OCI-LY1 (cell line): ENCODE data around the gene ADTRP.

Experiments used
- H2AFZ ChIP-seq: fragments of 200-600 bp; sonication (generic), shearing (Covaris generic); 2 replicates; pipeline ENCODE4 v1.6.0; 2014; ENCODE audit warnings: antibody characterized with exemption, mild to moderate bottlenecking, low read length
- H3F3A ChIP-seq: fragments of 200-600 bp; sonication (generic), shearing (Covaris generic); 2 replicates; pipeline ENCODE4 v1.6.0; 2014; ENCODE audit warnings: mild to moderate bottlenecking, antibody characterized with exemption, low read length, moderate library complexity; ENCODE audit not compliant: insufficient read depth
- H3K27ac ChIP-seq: fragments of 200-600 bp; sonication (generic); 2 replicates; pipeline ENCODE4 v1.5.1; 2014; ENCODE audit warnings: low read length, mixed run types, mild to moderate bottlenecking, low read depth; ENCODE audit not compliant: poor library complexity, severe bottlenecking
- H3K27me3 ChIP-seq: fragments of 200-600 bp; sonication (generic); 2 replicates; pipeline ENCODE4 v1.6.0; 2014; ENCODE audit warnings: antibody characterized with exemption, mild to moderate bottlenecking, low read length, moderate library complexity; ENCODE audit not compliant: insufficient read depth
- H3K36me3 ChIP-seq: fragments of 200-600 bp; sonication (generic); 2 replicates; pipeline ENCODE4 v1.6.1; 2014; ENCODE audit warnings: mild to moderate bottlenecking, antibody characterized with exemption, low read length, moderate library complexity, mixed read lengths; ENCODE audit not compliant: insufficient read depth
- H3K4me1 ChIP-seq: fragments of 200-600 bp; sonication (generic); 2 replicates; pipeline ENCODE4 v1.5.1; 2014; ENCODE audit warnings: mild to moderate bottlenecking, low read length, moderate library complexity; ENCODE audit not compliant: insufficient read depth, severe bottlenecking
- H3K4me2 ChIP-seq: fragments of 200-600 bp; sonication (generic), shearing (Covaris generic); 2 replicates; pipeline ENCODE4 v1.6.1; 2014; ENCODE audit warnings: low read length
- H3K4me3 ChIP-seq: fragments of 200-600 bp; sonication (generic); 2 replicates; pipeline ENCODE4 v1.5.1; 2014; ENCODE audit warnings: low read length, low read depth, mild to moderate bottlenecking, mixed read lengths; ENCODE audit not compliant: poor library complexity, severe bottlenecking
- H3K79me2 ChIP-seq: fragments of 200-600 bp; shearing (Covaris generic); 2 replicates; pipeline ENCODE4 v1.6.1; 2016; ENCODE audit warnings: mixed run types, low read length, mixed read lengths; ENCODE audit not compliant: insufficient read depth
- H3K9ac ChIP-seq: fragments of 200-600 bp; sonication (generic), shearing (Covaris generic); 2 replicates; pipeline ENCODE4 v1.6.1; 2014; ENCODE audit warnings: mild to moderate bottlenecking, low read length, mixed read lengths
- H3K9me2 ChIP-seq: fragments of 200-600 bp; sonication (generic), shearing (Covaris generic); 2 replicates; pipeline ENCODE4 v1.6.1; 2014; ENCODE audit warnings: low read depth, mild to moderate bottlenecking, low read length, mixed read lengths
- H3K9me3 ChIP-seq: fragments of 200-600 bp; shearing (Covaris generic); 2 replicates; pipeline ENCODE4 v1.6.1; 2014; ENCODE audit warnings: low read length, mixed read lengths
- H4K20me1 ChIP-seq: fragments of 200-600 bp; sonication (generic), shearing (Covaris generic); 2 replicates; pipeline ENCODE4 v1.6.0; 2016; ENCODE audit warnings: mild to moderate bottlenecking, low read length; ENCODE audit not compliant: insufficient read depth
- CTCF ChIP-seq: fragments of 200-600 bp; sonication (generic), shearing (Covaris generic); IDR thresholded peaks from 2 replicates; pipeline ENCODE4 v1.5.1; 2017; ENCODE audit warnings: mild to moderate bottlenecking, antibody characterized with exemption, low read length, moderate library complexity, mixed read lengths
- EZH2 ChIP-seq: fragments of 200-600 bp; sonication (generic), shearing (Covaris generic); IDR thresholded peaks from 2 replicates; pipeline ENCODE4 v1.8.0; 2017; ENCODE audit warnings: borderline replicate concordance, mixed run types, mild to moderate bottlenecking, antibody characterized with exemption, low read length, moderate library complexity, mixed read lengths

Gene ADTRP

GRCh38 chr6:11767978-11768756 is 10.4 kb downstream of the ADTRP start:
- H4K20me1 ChIP-seq: no peaks in the 10 kb centered on the region
- no peaks in the 10 kb centered on the region for H3K79me2 ChIP-seq
- H3K9ac ChIP-seq: no peak overlapping the region
- H3K9me2 ChIP-seq: no peaks in the 10 kb centered on the region
- no peak overlapping the region for H3K4me3 ChIP-seq
- peaks cover 12% of the 10 kb centered on the region; the same call in 1 of the 2 replicates for H3K27me3 ChIP-seq
- no peaks in the 10 kb centered on the region for H3K36me3 ChIP-seq
- no peak overlapping the region for H3K4me2 ChIP-seq
- no peak overlapping the region for H2AFZ ChIP-seq
- no peaks in the 10 kb centered on the region for H3K9me3 ChIP-seq
- TF ChIP-seq CTCF (no peak), EZH2 (no peak)
- H3F3A ChIP-seq: no peaks in the 10 kb centered on the region
- H3K4me1 ChIP-seq: no peaks in the 10 kb centered on the region
- H3K27ac ChIP-seq: no peak overlapping the region

DNA sequence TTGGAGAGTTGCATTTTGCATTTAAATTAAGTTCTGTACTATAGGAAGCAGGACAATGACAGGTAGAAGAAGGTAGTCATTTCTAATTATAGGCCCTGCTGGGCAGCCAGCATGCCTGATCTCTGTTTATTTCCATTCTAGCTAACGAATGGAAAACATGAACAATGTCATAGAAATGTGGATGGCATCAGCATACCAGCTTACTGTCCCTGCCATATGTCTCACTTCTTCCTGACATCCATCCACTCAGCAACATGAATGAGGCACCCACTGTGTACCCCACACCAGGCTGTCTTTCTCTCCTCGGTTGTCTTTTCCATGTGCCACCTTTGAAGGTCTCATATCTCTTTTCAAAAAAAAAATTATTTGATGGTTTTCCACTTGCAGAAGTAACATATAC is 11.1 kb downstream of the ADTRP start:
- no peak overlapping the region for H3K4me2 ChIP-seq
- H2AFZ ChIP-seq: no peak overlapping the region
- H3K9me2 ChIP-seq: no peaks in the 10 kb centered on the region
- H3F3A ChIP-seq: no peaks in the 10 kb centered on the region
- no peak overlapping the region for H3K9ac ChIP-seq
- H3K79me2 ChIP-seq: no peaks in the 10 kb centered on the region
- TF ChIP-seq CTCF: no peak
- H3K9me3 ChIP-seq: no peaks in the 10 kb centered on the region
- H3K4me1 ChIP-seq: no peaks in the 10 kb centered on the region
- peaks cover 12% of the 10 kb centered on the region; the same call in 1 of the 2 replicates for H3K27me3 ChIP-seq
- no peaks in the 10 kb centered on the region for H4K20me1 ChIP-seq
- H3K36me3 ChIP-seq: no peaks in the 10 kb centered on the region
- no peak overlapping the region for H3K4me3 ChIP-seq
- H3K27ac ChIP-seq: no peak overlapping the region

- Histone ChIP-seq H3F3A (no peaks in the 10 kb centered on the region), H3K4me1 (no peaks in the 10 kb centered on the region), H3K36me3 (no peaks in the 10 kb centered on the region), H3K79me2 (no peaks in the 10 kb centered on the region), H3K27ac (no peak overlapping the region), H4K20me1 (no peaks in the 10 kb centered on the region), H3K4me3 (no peak overlapping the region), H3K27me3 (peaks cover 12% of the 10 kb centered on the region; the same call in 1 of the 2 replicates), H3K9ac (no peak overlapping the region), H3K9me2 (no peaks in the 10 kb centered on the region), H3K4me2 (no peak overlapping the region), H3K9me3 (no peaks in the 10 kb centered on the region), H2AFZ (no peak overlapping the region)
- no peak for TF ChIP-seq EZH2
- no peak for TF ChIP-seq CTCF
Observed at GRCh38 chr6:11766589-11767450, 11.8 kb downstream of the ADTRP start.
